22Rv1 (cell line): ENCODE measurements around the gene METAP1.
"Not testable (repeated sequence)": the region's sequence is repeated elsewhere in the genome, so short reads cannot be mapped to it uniquely, and the experiment has no call there.

Experiments used
- CTCF ChIP-seq: fragments of 450-650 bp; IDR thresholded peaks from 2 replicates; pipeline ENCODE4 v1.5.1; 2017; ENCODE audit warnings: mild to moderate bottlenecking
- ZFX ChIP-seq: fragments of 450-650 bp; IDR thresholded peaks from 2 replicates; pipeline ENCODE4 v1.6.1; 2017; ENCODE audit warnings: antibody characterized with exemption, borderline replicate concordance

GRCh38 chr4:99091841-99092240 is 96.3 kb downstream of the METAP1 start:
- TF ChIP-seq CTCF, ZFX: not testable (repeated sequence)
